H1 (cell line): Measurements from ENCODE around the gene SBF2. TPM values are rescaled to one million over a fixed set of nuclear protein-coding genes. Genes with fewer than 3 reads are reported as not detected.

ENCODE experiments used
- ATF3 ChIP-seq: IDR thresholded peaks from 2 replicates; pipeline ENCODE4 v1.6.1; 2011; ENCODE audit warnings: low read depth, mild to moderate bottlenecking, low read length; ENCODE audit not compliant: insufficient read depth
- CHD7 ChIP-seq: fragments of 300-600 bp; sonication (generic); IDR thresholded peaks from 2 replicates; pipeline ENCODE4 v1.7.1; 2012; ENCODE audit warnings: low read length, moderate library complexity, mild to moderate bottlenecking, inconsistent platforms; ENCODE audit not compliant: insufficient replicate concordance
- E2F6 ChIP-seq: IDR thresholded peaks from 2 replicates; pipeline ENCODE4 v1.6.1; 2012; ENCODE audit warnings: inconsistent platforms
- KDM4A ChIP-seq: IDR thresholded peaks from one replicate; pipeline ENCODE4 v1.7.1; 2012; ENCODE audit warnings: low read depth, mild to moderate bottlenecking, moderate library complexity, low read length, inconsistent platforms; ENCODE audit not compliant: severe bottlenecking
- POLR2AphosphoS5 ChIP-seq: IDR thresholded peaks from 2 replicates; pipeline ENCODE4 v1.6.1; 2011; ENCODE audit warnings: low read depth, low read length
- SIRT6 ChIP-seq: IDR thresholded peaks from one replicate; pipeline ENCODE4 v1.7.1; 2012; ENCODE audit warnings: low read length, inconsistent platforms
- TCF12 ChIP-seq: IDR thresholded peaks from 2 replicates; pipeline ENCODE4 v1.6.1; 2011; ENCODE audit warnings: low read depth, mild to moderate bottlenecking, low read length
- polyA plus RNA-seq, 7 experiments: library from polyadenylated mRNA; depleted of rRNA in 3 of 7; stranded (reverse) in 5 of 7; unstranded in 2 of 7; fragments of >200 nt in 5 of 7; fragments of 200-250 nt in 2 of 7; gene quantifications; 1 replicate in 5 of 7; 2 replicates in 1 of 7; 4 replicates in 1 of 7; pipeline versions ENCODE4 v1.2.1 to v1.2.3, GENCODE V29; 2011 to 2013; ENCODE audit warnings: missing spikeins in 2 of 7, mixed read lengths in 2 of 7
- total RNA-seq: library from RNA; stranded (reverse); fragmentation: NEBNext Ultra II Directional; extraction: Animal tissue kit (Norgen Biotek cat#: 25700); gene quantifications from 2 replicates; pipeline ENCODE4 v1.2.1, GENCODE V29; 2021

The SBF2 gene
- total and polyA plus RNA-seq, 2 of the 8 experiments (the other 6 are each of a cell fraction or from before 2014, with no cell fraction given), result 36.7 to 50.5 TPM

GRCh38 chr11:10208131-10208575, 85.9 kb downstream of the SBF2 start (continued):
- TF ChIP-seq CHD7 (no peak), POLR2AphosphoS5 (no peak), SIRT6 (no peak), E2F6 (no peak), KDM4A (no peak), ATF3 (no peak), TCF12 (no peak)
